Measurements from ENCODE around the gene TSHZ2.

The TSHZ2 gene

GRCh38 chr20:53330601-53331140 is 358.5 kb downstream of the TSHZ2 start:
- no peak for DNase-seq

GRCh38 chr20:53331151-53331973 is 359.2 kb downstream of the TSHZ2 start:
- DNase-seq = no peak

- no peak for DNase-seq
Observed at GRCh38 chr20:53332022-53332837, 360.1 kb downstream of the TSHZ2 start.

GRCh38 chr20:53334861-53335260 is 362.7 kb downstream of the TSHZ2 start:
- DNase-seq = no peak

- no peak for DNase-seq
Observed at GRCh38 chr20:53335555-53335954, 363.4 kb downstream of the TSHZ2 start.

GRCh38 chr20:53336892-53337291 is 364.7 kb downstream of the TSHZ2 start:
- DNase-seq = no peak

GRCh38 chr20:53337390-53338101 is 365.4 kb downstream of the TSHZ2 start:
- DNase-seq = no peak

- DNase-seq = no peak
Observed at GRCh38 chr20:53338716-53339115, 366.6 kb downstream of the TSHZ2 start.

- DNase-seq = no peak
Observed at GRCh38 chr20:53342429-53342828, 370.3 kb downstream of the TSHZ2 start.

- DNase-seq = no peak
Observed at GRCh38 chr20:53343448-53343847, 371.3 kb downstream of the TSHZ2 start.

- DNase-seq = no peak
Observed at GRCh38 chr20:53344891-53345290, 372.7 kb downstream of the TSHZ2 start.

- DNase-seq = no peak
Observed at GRCh38 chr20:53345536-53346334, 373.6 kb downstream of the TSHZ2 start.

- no peak for DNase-seq
Observed at GRCh38 chr20:53346335-53346648, 374.1 kb downstream of the TSHZ2 start.

- no peak for DNase-seq
Observed at GRCh38 chr20:53349730-53350129, 377.6 kb downstream of the TSHZ2 start.

GRCh38 chr20:53352727-53353440 is 380.7 kb downstream of the TSHZ2 start:
- DNase-seq = no peak

GRCh38 chr20:53354314-53354713 is 382.2 kb downstream of the TSHZ2 start:
- no peak for DNase-seq

- no peak for DNase-seq
Observed at GRCh38 chr20:53355790-53356189, 383.6 kb downstream of the TSHZ2 start.

GRCh38 chr20:53359425-53359824 is 387.3 kb downstream of the TSHZ2 start:
- no peak for DNase-seq

- DNase-seq = no peak
Observed at GRCh38 chr20:53360852-53361251, 388.7 kb downstream of the TSHZ2 start.

GRCh38 chr20:53362736-53363135 is 390.6 kb downstream of the TSHZ2 start:
- DNase-seq = no peak

- no peak for DNase-seq
Observed at GRCh38 chr20:53364646-53365045, 392.5 kb downstream of the TSHZ2 start.

- DNase-seq = no peak
Observed at GRCh38 chr20:53365076-53365475, 392.9 kb downstream of the TSHZ2 start.

Data from SHP77 treated with DMSO at 0.1 percent for 48 hours (cell line).